SU-DHL-6 (cell line): Measurements from ENCODE around the gene DAPP1.

Source experiments
- EZH2phosphoT487 ChIP-seq: fragments of 200-600 bp; sonication (generic), shearing (Covaris generic); conservative IDR thresholded peaks from 2 replicates; pipeline ENCODE4 v1.6.1; 2018; ENCODE audit warnings: mild to moderate bottlenecking, antibody characterized with exemption, low read length, moderate library complexity, mixed read lengths
- TF ChIP-seq, protein P1 (sequence below): fragments of 200-600 bp; sonication (generic); IDR thresholded peaks from one replicate; pipeline ENCODE4 v1.5.1; 2017; ENCODE audit warnings: antibody characterized with exemption, mild to moderate bottlenecking, low read length, moderate library complexity; ENCODE audit not compliant: insufficient read depth, poor library complexity, severe bottlenecking

DNA sequence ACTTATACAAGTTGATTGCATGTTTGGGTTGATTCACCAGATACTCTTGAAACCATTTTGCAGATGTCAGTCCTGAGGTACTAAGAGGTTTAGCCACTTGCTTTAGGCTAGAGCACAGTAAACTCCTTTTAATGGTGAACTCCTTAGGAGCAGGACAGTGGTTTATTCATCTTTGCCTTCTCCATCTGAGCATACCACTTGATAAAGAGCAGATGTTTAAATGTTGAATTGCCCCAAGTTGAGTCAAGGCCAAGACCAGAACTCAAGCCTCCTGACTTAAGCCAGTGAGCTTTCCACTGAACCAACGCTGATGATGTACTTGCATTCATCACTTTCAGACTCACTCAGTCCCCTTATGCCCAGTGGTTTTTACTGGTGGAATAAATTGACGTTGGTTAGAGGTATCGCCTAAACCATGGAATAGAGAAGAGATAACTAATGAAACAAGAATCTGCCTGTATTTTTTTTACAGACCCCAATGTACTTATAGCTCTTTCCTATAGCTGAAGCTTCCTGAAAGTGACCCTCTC is 7.5 kb downstream of the DAPP1 start:
- TF ChIP-seq, protein P1, sequence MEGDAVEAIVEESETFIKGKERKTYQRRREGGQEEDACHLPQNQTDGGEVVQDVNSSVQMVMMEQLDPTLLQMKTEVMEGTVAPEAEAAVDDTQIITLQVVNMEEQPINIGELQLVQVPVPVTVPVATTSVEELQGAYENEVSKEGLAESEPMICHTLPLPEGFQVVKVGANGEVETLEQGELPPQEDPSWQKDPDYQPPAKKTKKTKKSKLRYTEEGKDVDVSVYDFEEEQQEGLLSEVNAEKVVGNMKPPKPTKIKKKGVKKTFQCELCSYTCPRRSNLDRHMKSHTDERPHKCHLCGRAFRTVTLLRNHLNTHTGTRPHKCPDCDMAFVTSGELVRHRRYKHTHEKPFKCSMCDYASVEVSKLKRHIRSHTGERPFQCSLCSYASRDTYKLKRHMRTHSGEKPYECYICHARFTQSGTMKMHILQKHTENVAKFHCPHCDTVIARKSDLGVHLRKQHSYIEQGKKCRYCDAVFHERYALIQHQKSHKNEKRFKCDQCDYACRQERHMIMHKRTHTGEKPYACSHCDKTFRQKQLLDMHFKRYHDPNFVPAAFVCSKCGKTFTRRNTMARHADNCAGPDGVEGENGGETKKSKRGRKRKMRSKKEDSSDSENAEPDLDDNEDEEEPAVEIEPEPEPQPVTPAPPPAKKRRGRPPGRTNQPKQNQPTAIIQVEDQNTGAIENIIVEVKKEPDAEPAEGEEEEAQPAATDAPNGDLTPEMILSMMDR = no peak
- no peak for TF ChIP-seq EZH2phosphoT487
